Ectodermal cell (in vitro differentiated cells): ENCODE data around the gene TSHZ2.
"Not testable (repeated sequence)": the region's sequence is repeated elsewhere in the genome, so short reads cannot be mapped to it uniquely, and the experiment has no call there.

Source experiments
- H3K27ac ChIP-seq: 2 replicates; pipeline ENCODE4 v1.7.0; 2013; ENCODE audit warnings: mild to moderate bottlenecking, low read depth, low read length; ENCODE audit not compliant: insufficient read depth, poor library complexity, severe bottlenecking
- H3K27me3 ChIP-seq: 2 replicates; pipeline ENCODE4 v1.7.0; 2013; ENCODE audit warnings: mild to moderate bottlenecking, low read length; ENCODE audit not compliant: insufficient read depth, control insufficient read depth, poor library complexity, severe bottlenecking
- H3K36me3 ChIP-seq: one replicate; pipeline ENCODE4 v1.7.0; 2013; ENCODE audit warnings: low read length; ENCODE audit not compliant: control insufficient read depth, insufficient read depth
- H3K4me1 ChIP-seq: one replicate; pipeline ENCODE4 v1.7.0; 2013; ENCODE audit warnings: low read length; ENCODE audit not compliant: control insufficient read depth, insufficient read depth
- H3K4me3 ChIP-seq: 2 replicates; pipeline ENCODE4 v1.7.0; 2013; ENCODE audit warnings: low read depth, low read length, control low read depth; ENCODE audit not compliant: insufficient read depth
- H3K9me3 ChIP-seq: 2 replicates; pipeline ENCODE4 v1.7.0; 2013; ENCODE audit warnings: mild to moderate bottlenecking, low read length, moderate library complexity; ENCODE audit not compliant: control insufficient read depth
- WGBS, 2 experiments: methylation state at CpG; one replicate each; pipeline ENCODE4 v1.1.7; 2013; ENCODE audit warnings: missing lambda C conversion rate in 2 of 2; 5-methylcytosine and 5-hydroxymethylcytosine counted together

The TSHZ2 gene

GRCh38 chr20:53534037-53534436 is 561.9 kb downstream of the TSHZ2 start:
- Histone ChIP-seq H3K4me3 (no peak overlapping the region), H3K36me3 (no peaks in the 10 kb centered on the region), H3K27ac (no peak overlapping the region), H3K27me3 (no peaks in the 10 kb centered on the region), H3K9me3 (no peaks in the 10 kb centered on the region), H3K4me1 (no peaks in the 10 kb centered on the region)
- WGBS, 2 experiments, result 86 to 90% methylated on average over 5 to 7 of the region's 7 CpGs

- no peaks in the 10 kb centered on the region for H3K27me3 ChIP-seq
- no peak overlapping the region for H3K27ac ChIP-seq
- no peaks in the 10 kb centered on the region for H3K4me1 ChIP-seq
- H3K4me3 ChIP-seq, result no peak overlapping the region
- H3K9me3 ChIP-seq, result no peaks in the 10 kb centered on the region
- H3K36me3 ChIP-seq, result no peaks in the 10 kb centered on the region
- WGBS, 2 experiments, result 89 to 93% methylated on average over 4 of the region's 4 CpGs
Measured at GRCh38 chr20:53535878-53536277, 563.7 kb downstream of the TSHZ2 start.

GRCh38 chr20:53536382-53536781 is 564.2 kb downstream of the TSHZ2 start:
- not testable (repeated sequence) for H3K27me3 ChIP-seq, H3K4me3 ChIP-seq, H3K9me3 ChIP-seq, H3K4me1 ChIP-seq, H3K36me3 ChIP-seq, H3K27ac ChIP-seq
- 92 to 94% methylated on average over 3 of the region's 3 CpGs for WGBS, 2 experiments

- 90% methylated on average over 4 of the region's 4 CpGs for WGBS, 2 experiments
Measured at GRCh38 chr20:53539516-53539915, 567.4 kb downstream of the TSHZ2 start.

More at GRCh38 chr20:53539516-53539915, 567.4 kb downstream of the TSHZ2 start:
- Histone ChIP-seq H3K36me3 (no peaks in the 10 kb centered on the region), H3K4me3 (no peak overlapping the region), H3K27ac (no peak overlapping the region), H3K27me3 (no peaks in the 10 kb centered on the region), H3K4me1 (no peaks in the 10 kb centered on the region), H3K9me3 (no peaks in the 10 kb centered on the region)
